ENCODE measurements around the gene GLIS1. TPM values are rescaled to one million over a fixed set of nuclear protein-coding genes. Genes with fewer than 3 reads are reported as not detected.

Gene GLIS1
- total RNA-seq, 2 donors from 2014 or later = 0.20 to 0.22 TPM

DNA sequence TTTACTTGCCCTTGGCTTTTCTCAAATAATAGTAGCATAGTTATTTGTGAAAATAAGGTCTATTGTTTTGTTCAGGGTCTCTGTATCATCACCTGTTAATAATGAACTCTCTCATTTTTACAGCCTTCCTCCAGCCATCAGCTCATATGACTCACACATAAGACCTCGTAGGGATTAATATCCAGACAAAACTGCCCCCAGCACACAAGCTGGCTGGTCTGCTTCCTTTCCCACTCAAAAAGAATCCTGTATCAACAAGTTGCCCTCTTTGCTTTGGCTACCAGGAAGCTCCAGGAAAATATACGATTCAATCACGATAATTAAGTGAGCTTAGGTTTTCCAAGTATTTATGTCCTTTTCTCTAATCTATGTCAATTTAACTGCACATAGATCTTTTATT is 160.6 kb downstream of the GLIS1 start:
- Histone ChIP-seq H3K36me3 (no peaks in the 10 kb centered on the region), H3K4me3 (no peak overlapping the region), H3K4me1 (no peaks in the 10 kb centered on the region), H3K27ac (no peak overlapping the region), H3K27me3 (no peaks in the 10 kb centered on the region), H3K9me3 (no peaks in the 10 kb centered on the region)
- no peak for TF ChIP-seq CTCF (IDR thresholded peaks at IDR 0.05)
- DNase-seq (ENCODE audit: low spot score) = no peak

GRCh38 chr1:53577761-53578100 is 161.2 kb downstream of the GLIS1 start:
- TF ChIP-seq CTCF (IDR thresholded peaks at IDR 0.05) = no peak
- H3K4me1 ChIP-seq = peaks cover 0 to under 1% of the 10 kb centered on the region in 2 donors
- H3K9me3 ChIP-seq = no peaks in the 10 kb centered on the region
- no peak overlapping the region for H3K4me3 ChIP-seq
- no peak for DNase-seq (ENCODE audit: low spot score)
- no peak overlapping the region for H3K27ac ChIP-seq
- no peaks in the 10 kb centered on the region for H3K36me3 ChIP-seq
- no peaks in the 10 kb centered on the region for H3K27me3 ChIP-seq

DNA sequence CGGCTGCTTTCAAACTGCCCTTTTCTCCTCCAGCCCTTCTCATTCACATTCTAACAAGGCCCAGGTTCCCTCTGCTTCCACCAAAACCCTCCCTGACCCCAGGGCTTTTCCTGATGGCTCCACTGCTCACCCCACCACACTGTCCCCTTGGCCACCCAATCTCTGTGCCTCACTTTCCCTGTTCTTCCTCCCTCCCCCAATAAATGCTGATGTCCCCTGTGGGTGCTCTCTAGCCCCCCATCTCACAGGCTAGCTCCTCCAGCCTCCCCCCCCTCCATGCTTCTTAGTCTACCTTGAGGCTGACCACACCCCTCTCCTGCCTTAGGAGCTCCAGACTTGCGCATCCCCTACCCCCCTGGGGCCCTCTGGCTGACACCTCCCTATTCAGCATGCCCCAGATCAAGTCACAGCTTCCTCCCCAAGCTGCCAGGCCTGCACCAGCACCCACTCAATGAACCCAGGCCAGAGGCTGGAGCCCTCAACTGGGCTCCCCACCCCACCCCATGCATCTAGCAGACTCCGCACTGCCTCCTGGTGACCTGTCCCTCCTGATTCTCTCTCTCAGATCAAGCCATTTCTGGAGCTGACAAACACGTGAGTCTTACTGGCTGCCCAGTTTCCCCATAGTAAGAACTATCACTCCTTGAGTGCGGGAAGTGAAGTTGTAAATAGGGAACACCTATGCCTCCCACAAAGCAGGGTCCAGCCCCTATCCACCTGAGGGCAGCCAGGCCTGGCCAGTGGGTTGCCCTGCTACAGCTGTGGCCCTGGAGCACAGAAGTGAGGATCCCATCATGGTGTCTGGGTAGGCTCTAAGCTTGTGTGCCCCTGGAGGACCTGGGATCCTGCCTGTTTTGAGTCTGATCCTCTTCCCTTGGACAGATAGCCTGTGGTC is 161.9 kb downstream of the GLIS1 start:
- no peak for DNase-seq (ENCODE audit: low spot score)
- TF ChIP-seq CTCF (IDR thresholded peaks at IDR 0.05) = no peak
- no peak overlapping the region for H3K27ac ChIP-seq
- H3K9me3 ChIP-seq = no peaks in the 10 kb centered on the region
- no peaks in the 10 kb centered on the region for H3K36me3 ChIP-seq
- H3K27me3 ChIP-seq = no peaks in the 10 kb centered on the region
- peaks cover 0 to 6% of the 10 kb centered on the region in 2 donors for H3K4me1 ChIP-seq
- no peak overlapping the region for H3K4me3 ChIP-seq

- Histone ChIP-seq H3K9me3 (no peaks in the 10 kb centered on the region), H3K27me3 (no peaks in the 10 kb centered on the region), H3K4me3 (no peak overlapping the region), H3K36me3 (no peaks in the 10 kb centered on the region), H3K27ac (no peak overlapping the region), H3K4me1 (peaks cover 0 to 6% of the 10 kb centered on the region in 2 donors)
- no peak for TF ChIP-seq CTCF (IDR thresholded peaks at IDR 0.05)
- DNase-seq (ENCODE audit: low spot score) = no peak
Observed at GRCh38 chr1:53576381-53576801, 162.6 kb downstream of the GLIS1 start.

DNA sequence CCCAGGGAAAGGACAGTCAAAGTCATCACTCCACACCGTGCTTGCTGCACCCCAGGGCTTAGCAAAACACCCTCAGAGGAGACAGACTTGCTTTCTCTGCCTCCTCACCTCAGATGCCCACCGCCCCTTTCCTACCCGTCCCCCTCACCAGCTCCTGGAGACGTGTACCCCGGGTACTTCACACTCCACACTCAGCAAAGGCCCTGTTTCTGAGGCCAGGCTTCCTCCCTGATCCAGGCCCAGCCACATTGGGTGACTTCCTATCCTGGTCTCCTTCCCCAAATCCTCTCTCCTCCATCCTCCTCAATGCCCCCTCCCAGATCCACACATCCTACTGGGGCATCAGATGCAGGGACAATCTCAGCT is 163.0 kb downstream of the GLIS1 start:
- Histone ChIP-seq H3K4me3 (no peak overlapping the region), H3K36me3 (no peaks in the 10 kb centered on the region), H3K27ac (no peak overlapping the region), H3K9me3 (no peaks in the 10 kb centered on the region), H3K27me3 (no peaks in the 10 kb centered on the region), H3K4me1 (peaks cover 0 to 6% of the 10 kb centered on the region in 2 donors)
- no peak for DNase-seq (ENCODE audit: low spot score)
- no peak for TF ChIP-seq CTCF (IDR thresholded peaks at IDR 0.05)
